SK-N-SH treated with all-trans-retinoic acid at 6 μM for 48 hours (cell line): ENCODE measurements around the gene RAB5IF.

Source experiments
- ATAC-seq: fragments of 200-7000 bp; cut with Tn5 transposase; 3 replicates; pipeline ENCODE4 v1.9.1; 2020; ENCODE audit warnings: mild to moderate bottlenecking, moderate library complexity
- ARNTL ChIP-seq: fragments of 450-650 bp; formaldehyde crosslinking; IDR thresholded peaks from 2 replicates; pipeline ENCODE4 v1.5.0; 2020; ENCODE audit warnings: low read depth, mild to moderate bottlenecking, moderate library complexity, borderline replicate concordance
- BACH2 ChIP-seq: fragments of 250-450 bp; sonication (Bioruptor Pico); IDR thresholded peaks from 2 replicates; pipeline ENCODE4 v1.9.0; 2021; ENCODE audit warnings: mild to moderate bottlenecking, borderline replicate concordance
- CREB5 ChIP-seq: fragments of 250-450 bp; sonication (Bioruptor Pico); IDR thresholded peaks from 2 replicates; pipeline ENCODE4 v1.5.1; 2020; ENCODE audit warnings: low read depth, mild to moderate bottlenecking, moderate library complexity
- CSRNP3 ChIP-seq: fragments of 250-450 bp; sonication (Bioruptor Pico); IDR thresholded peaks from 2 replicates; pipeline ENCODE4 v1.5.1; 2021; ENCODE audit warnings: mild to moderate bottlenecking, moderate library complexity
- ISL1 ChIP-seq: fragments of 250-450 bp; sonication (Bioruptor Pico); IDR thresholded peaks from 2 replicates; pipeline ENCODE4 v2.1.2; 2022; ENCODE audit warnings: mild to moderate bottlenecking, moderate library complexity
- OSR1 ChIP-seq: fragments of 250-450 bp; sonication (Bioruptor Pico); IDR thresholded peaks from 2 replicates; pipeline ENCODE4 v1.8.0; 2022; ENCODE audit warnings: moderate library complexity, mild to moderate bottlenecking, inconsistent platforms
- PATZ1 ChIP-seq: fragments of 250-450 bp; sonication (Bioruptor Pico); IDR thresholded peaks from 2 replicates; pipeline ENCODE4 v1.8.0; 2020; ENCODE audit warnings: mild to moderate bottlenecking, moderate library complexity, borderline replicate concordance
- PPARA ChIP-seq: fragments of 250-450 bp; sonication (Bioruptor Pico); IDR thresholded peaks from 2 replicates; pipeline ENCODE4 v1.5.0; 2020; ENCODE audit warnings: mild to moderate bottlenecking, borderline replicate concordance
- RARB ChIP-seq: fragments of 250-450 bp; sonication (Bioruptor Pico); IDR thresholded peaks from 2 replicates; pipeline ENCODE4 v1.8.0; 2021; ENCODE audit warnings: mild to moderate bottlenecking, moderate library complexity
- SNAI2 ChIP-seq: fragments of 250-450 bp; sonication (Bioruptor Pico); IDR thresholded peaks from 2 replicates; pipeline ENCODE4 v1.5.0; 2020; ENCODE audit warnings: mild to moderate bottlenecking, moderate library complexity
- TCF4 ChIP-seq: fragments of 250-450 bp; sonication (Bioruptor Pico); IDR thresholded peaks from 2 replicates; pipeline ENCODE4 v1.8.0; 2021; ENCODE audit warnings: mild to moderate bottlenecking, moderate library complexity, borderline replicate concordance
- TOX ChIP-seq: fragments of 250-450 bp; sonication (Bioruptor Pico); IDR thresholded peaks from 2 replicates; pipeline ENCODE4 v1.8.0; 2021; ENCODE audit warnings: mild to moderate bottlenecking, moderate library complexity, borderline replicate concordance
- TSHZ2 ChIP-seq: fragments of 250-450 bp; sonication (Bioruptor Pico); IDR thresholded peaks from 2 replicates; pipeline ENCODE4 v1.5.0; 2020; ENCODE audit warnings: mild to moderate bottlenecking, moderate library complexity
- ZC3H10 ChIP-seq: fragments of 250-450 bp; sonication (Bioruptor Pico); IDR thresholded peaks from 2 replicates; pipeline ENCODE4 v1.5.1; 2021; ENCODE audit warnings: mild to moderate bottlenecking, moderate library complexity
- ZFP3 ChIP-seq: fragments of 250-450 bp; sonication (Bioruptor Pico); IDR thresholded peaks from 2 replicates; pipeline ENCODE4 v1.5.0; 2020; ENCODE audit warnings: mild to moderate bottlenecking, moderate library complexity
- ZFP30 ChIP-seq: fragments of 450-650 bp; formaldehyde crosslinking; IDR thresholded peaks from 2 replicates; pipeline ENCODE4 v1.5.0; 2022; ENCODE audit warnings: mild to moderate bottlenecking, moderate library complexity
- ZNF565 ChIP-seq: fragments of 450-650 bp; formaldehyde crosslinking; conservative IDR thresholded peaks from 2 replicates; pipeline ENCODE4 v1.5.0; 2020; ENCODE audit warnings: low read depth, mild to moderate bottlenecking, moderate library complexity
- ZNF70 ChIP-seq: fragments of 450-650 bp; formaldehyde crosslinking; IDR thresholded peaks from 2 replicates; pipeline ENCODE4 v1.5.0; 2020; ENCODE audit warnings: mild to moderate bottlenecking, moderate library complexity
- ZNF8 ChIP-seq: fragments of 450-650 bp; formaldehyde crosslinking; IDR thresholded peaks from 2 replicates; pipeline ENCODE4 v1.5.0; 2020; ENCODE audit warnings: mild to moderate bottlenecking, moderate library complexity

The RAB5IF gene

GRCh38 chr20:36642136-36642535 lies 36.6 kb downstream of the RAB5IF start:
- TF ChIP-seq ZNF565 (no peak), PPARA (CRISPR knock-in tag) (no peak), ISL1 (no peak), ZFP3 (no peak), RARB (no peak), CREB5 (CRISPR knock-in tag) (no peak), SNAI2 (no peak), TOX (CRISPR knock-in tag) (no peak), ZFP30 (no peak), BACH2 (CRISPR knock-in tag) (no peak), TSHZ2 (CRISPR knock-in tag) (no peak), TCF4 (CRISPR knock-in tag) (no peak)
- ATAC-seq, result no peak

- ATAC-seq, result no peak
- TF ChIP-seq CREB5 (CRISPR knock-in tag), result no peak
- no peak for TF ChIP-seq ZNF565
- no peak for TF ChIP-seq OSR1 (CRISPR knock-in tag)
- no peak for TF ChIP-seq ARNTL (CRISPR knock-in tag)
- no peak for TF ChIP-seq ZNF70
- TF ChIP-seq BACH2 (CRISPR knock-in tag), result no peak
- TF ChIP-seq PATZ1 (CRISPR knock-in tag), result no peak
- TF ChIP-seq TOX (CRISPR knock-in tag), result no peak
- TF ChIP-seq TSHZ2 (CRISPR knock-in tag), result no peak
- no peak for TF ChIP-seq PPARA (CRISPR knock-in tag)
- TF ChIP-seq, all 23 proteins: peak for 0
These were observed 38.6 kb downstream of the RAB5IF start for GRCh38 chr20:36644032-36644705.

GRCh38 chr20:36644706-36645095 lies 39.1 kb downstream of the RAB5IF start:
- ATAC-seq, result no peak
- TF ChIP-seq TSHZ2 (CRISPR knock-in tag), result no peak
- TF ChIP-seq ISL1, result no peak
- TF ChIP-seq ZC3H10 (CRISPR knock-in tag), result no peak
- TF ChIP-seq PATZ1 (CRISPR knock-in tag), result no peak
- TF ChIP-seq ZNF70, result no peak
- no peak for TF ChIP-seq CSRNP3 (CRISPR knock-in tag)
- no peak for TF ChIP-seq TOX (CRISPR knock-in tag)
- no peak for TF ChIP-seq RARB
- TF ChIP-seq ZNF8 (CRISPR knock-in tag), result no peak
- no peak for TF ChIP-seq ZFP3
